Neural progenitor cell (in vitro differentiated cells): ENCODE measurements around the gene TACR2. TPM values are rescaled to one million over a fixed set of nuclear protein-coding genes. Genes with fewer than 3 reads are reported as not detected.
A peak's percentile ranks its signal among the peaks of the same experiment; 100 is the strongest.

Source experiments
- DNase-seq: peaks from one replicate; pipeline ENCODE4 v3.0.0-alpha.2; 2016; ENCODE audit warnings: low spot score
- H2AFZ ChIP-seq: fragments of 200-600 bp; sonication (generic); replicated peaks from 2 replicates; pipeline ENCODE4 v1.6.1; 2016; ENCODE audit warnings: antibody characterized with exemption
- H3F3A ChIP-seq: fragments of 200-600 bp; sonication (generic); 2 replicates; pipeline ENCODE4 v1.6.1; 2016; ENCODE audit warnings: antibody characterized with exemption, low read depth
- H3K27ac ChIP-seq: fragments of 200-600 bp; sonication (generic); 2 replicates; pipeline ENCODE4 v1.5.1; 2016; ENCODE audit warnings: mild to moderate bottlenecking
- H3K27me3 ChIP-seq: fragments of 200-600 bp; sonication (generic); 2 replicates; pipeline ENCODE4 v1.6.1; 2016; ENCODE audit warnings: mild to moderate bottlenecking, moderate library complexity
- H3K36me3 ChIP-seq: fragments of 200-600 bp; sonication (generic); 2 replicates; pipeline ENCODE4 v1.5.1; 2016
- H3K4me1 ChIP-seq: fragments of 200-600 bp; sonication (generic); 2 replicates; pipeline ENCODE4 v1.6.1; 2016; ENCODE audit warnings: mixed run types
- H3K4me2 ChIP-seq: fragments of 200-600 bp; sonication (generic); 2 replicates; pipeline ENCODE4 v1.6.1; 2016
- H3K4me3 ChIP-seq: fragments of 200-600 bp; sonication (generic); 2 replicates; pipeline ENCODE4 v1.5.1; 2016
- H3K79me2 ChIP-seq: fragments of 200-600 bp; sonication (generic); 2 replicates; pipeline ENCODE4 v1.6.1; 2016; ENCODE audit warnings: low read depth
- H3K9ac ChIP-seq: fragments of 200-600 bp; sonication (generic); 2 replicates; pipeline ENCODE4 v1.6.1; 2016
- H3K9me3 ChIP-seq: fragments of 200-600 bp; sonication (generic); 2 replicates; pipeline ENCODE4 v1.5.1; 2016; ENCODE audit warnings: low read depth
- H4K20me1 ChIP-seq: fragments of 200-600 bp; sonication (generic); 2 replicates; pipeline ENCODE4 v1.6.1; 2016; ENCODE audit warnings: low read depth
- H3K27ac Mint-ChIP-seq: 3 replicates; pipeline ENCODE4 v1.8.0; 2021; ENCODE audit warnings: mixed read lengths
- H3K27me3 Mint-ChIP-seq: 2 replicates; pipeline ENCODE4 v1.8.0; 2022; ENCODE audit warnings: low read depth, mild to moderate bottlenecking, inconsistent platforms, moderate library complexity, mixed read lengths; ENCODE audit not compliant: insufficient read depth
- H3K36me3 Mint-ChIP-seq: 3 replicates; pipeline ENCODE4 v1.8.0; 2021; ENCODE audit warnings: mixed read lengths
- H3K4me1 Mint-ChIP-seq: 3 replicates; pipeline ENCODE4 v1.8.0; 2021; ENCODE audit warnings: mixed read lengths
- H3K4me3 Mint-ChIP-seq: 3 replicates; pipeline ENCODE4 v1.8.0; 2021; ENCODE audit warnings: mild to moderate bottlenecking, moderate library complexity, mixed read lengths
- H3K9me3 Mint-ChIP-seq: 3 replicates; pipeline ENCODE4 v1.8.0; 2020; ENCODE audit warnings: mixed read lengths
- CTCF ChIP-seq: fragments of 200-600 bp; sonication (generic); IDR thresholded peaks from 2 replicates; pipeline ENCODE4 v1.5.1; 2017; ENCODE audit warnings: antibody characterized with exemption, mild to moderate bottlenecking
- EZH2 ChIP-seq: fragments of 200-600 bp; sonication (generic); IDR thresholded peaks from 2 replicates; pipeline ENCODE4 v1.6.1; 2017; ENCODE audit warnings: antibody characterized with exemption, mild to moderate bottlenecking, moderate library complexity
- EZH2phosphoT487 ChIP-seq: fragments of 200-600 bp; sonication (generic); IDR thresholded peaks from 2 replicates; pipeline ENCODE4 v1.6.1; 2017; ENCODE audit warnings: antibody characterized with exemption
- total RNA-seq: library from RNA; depleted of rRNA; stranded (reverse); fragments of >200 nt; gene quantifications from 2 replicates; pipeline ENCODE4 v1.2.3, GENCODE V29; 2015; ENCODE audit warnings: low replicate concordance

The TACR2 gene
- total RNA-seq, 1 donor from 2014 or later = not detected

GRCh38 chr10:69397972-69398371, 18.7 kb downstream of the TACR2 start:
- H3K9me3 Mint-ChIP-seq = no peaks in the 10 kb centered on the region
- H3K4me1 ChIP-seq = no peaks in the 10 kb centered on the region
- no peaks in the 10 kb centered on the region for H3K27me3 ChIP-seq
- H3F3A ChIP-seq = no peaks in the 10 kb centered on the region
- peaks cover 15% of the 10 kb centered on the region for H3K36me3 Mint-ChIP-seq
- H3K4me1 Mint-ChIP-seq = peaks cover 4% of the 10 kb centered on the region
- H3K4me2 ChIP-seq = no peak overlapping the region
- H3K4me3 Mint-ChIP-seq = no peak overlapping the region
- H3K27me3 Mint-ChIP-seq = peaks cover 2% of the 10 kb centered on the region
- H3K9ac ChIP-seq = no peak overlapping the region
- no peaks in the 10 kb centered on the region for H4K20me1 ChIP-seq
- H2AFZ ChIP-seq = no peak overlapping the region
- H3K36me3 ChIP-seq = no peaks in the 10 kb centered on the region
- no peaks in the 10 kb centered on the region for H3K9me3 ChIP-seq
- H3K4me3 ChIP-seq = no peak overlapping the region
- H3K27ac ChIP-seq = no peak overlapping the region
- H3K79me2 ChIP-seq = no peaks in the 10 kb centered on the region
- H3K27ac Mint-ChIP-seq = no peak overlapping the region
- DNase-seq = no peak
- no peak for TF ChIP-seq EZH2phosphoT487

GRCh38 chr10:69394020-69394419, 22.7 kb downstream of the TACR2 start:
- Histone ChIP-seq H3K36me3 (no peaks in the 10 kb centered on the region), H3K9me3 (no peaks in the 10 kb centered on the region), H3K27ac (no peak overlapping the region), H3K4me3 (no peak overlapping the region), H3K9ac (no peak overlapping the region), H3K79me2 (no peaks in the 10 kb centered on the region), H3K4me2 (no peak overlapping the region), H2AFZ (no peak overlapping the region), H4K20me1 (no peaks in the 10 kb centered on the region), H3K4me1 (peaks cover 14% of the 10 kb centered on the region), H3K27me3 (no peaks in the 10 kb centered on the region), H3F3A (peaks cover 5% of the 10 kb centered on the region)
- TF ChIP-seq CTCF (no peak), EZH2 (no peak)
- DNase-seq = no peak
- Mint-ChIP-seq H3K4me1 (peaks cover 18% of the 10 kb centered on the region), H3K36me3 (peaks cover 4% of the 10 kb centered on the region), H3K9me3 (no peaks in the 10 kb centered on the region), H3K27me3 (no peaks in the 10 kb centered on the region), H3K4me3 (no peak overlapping the region), H3K27ac (no peak overlapping the region)

- Mint-ChIP-seq H3K4me1 (peaks cover 18% of the 10 kb centered on the region), H3K27me3 (no peaks in the 10 kb centered on the region), H3K9me3 (no peaks in the 10 kb centered on the region), H3K4me3 (no peak overlapping the region), H3K27ac (peak overlapping the region; percentile 91), H3K36me3 (peaks cover 15% of the 10 kb centered on the region)
- no peaks in the 10 kb centered on the region for H3K27me3 ChIP-seq
- no peaks in the 10 kb centered on the region for H3K79me2 ChIP-seq
- H3K36me3 ChIP-seq = no peaks in the 10 kb centered on the region
- no peak overlapping the region for H3K27ac ChIP-seq
- no peak overlapping the region for H3K4me3 ChIP-seq
- peak; percentile 92 for DNase-seq
- peak overlapping the region; percentile 50 for H2AFZ ChIP-seq
- no peaks in the 10 kb centered on the region for H3K9me3 ChIP-seq
- TF ChIP-seq EZH2 (no peak), CTCF (peak; percentile 95)
- H3K4me2 ChIP-seq = no peak overlapping the region
- H3K9ac ChIP-seq = no peak overlapping the region
- peaks cover 8% of the 10 kb centered on the region for H3F3A ChIP-seq
- H4K20me1 ChIP-seq = no peaks in the 10 kb centered on the region
- H3K4me1 ChIP-seq = peaks cover 14% of the 10 kb centered on the region
Measured at GRCh38 chr10:69392481-69393000, 24.2 kb downstream of the TACR2 start.

- H3K4me2 ChIP-seq = no peak overlapping the region
- no peaks in the 10 kb centered on the region for H3K27me3 Mint-ChIP-seq
- peaks cover 14% of the 10 kb centered on the region for H3K4me1 ChIP-seq
- no peaks in the 10 kb centered on the region for H3K27me3 ChIP-seq
- no peak for TF ChIP-seq EZH2phosphoT487
- no peak for TF ChIP-seq CTCF
- no peak for TF ChIP-seq EZH2
- H3K79me2 ChIP-seq = no peaks in the 10 kb centered on the region
- peaks cover 8% of the 10 kb centered on the region for H3F3A ChIP-seq
- no peaks in the 10 kb centered on the region for H3K9me3 Mint-ChIP-seq
- no peak overlapping the region for H3K27ac Mint-ChIP-seq
- no peak for DNase-seq
- H3K9me3 ChIP-seq = no peaks in the 10 kb centered on the region
- no peak overlapping the region for H2AFZ ChIP-seq
- H3K4me3 ChIP-seq = no peak overlapping the region
- H3K4me3 Mint-ChIP-seq = no peak overlapping the region
- no peak overlapping the region for H3K27ac ChIP-seq
- peaks cover 20% of the 10 kb centered on the region for H3K36me3 Mint-ChIP-seq
- H4K20me1 ChIP-seq = no peaks in the 10 kb centered on the region
- no peaks in the 10 kb centered on the region for H3K36me3 ChIP-seq
- H3K9ac ChIP-seq = no peak overlapping the region
- H3K4me1 Mint-ChIP-seq = peaks cover 18% of the 10 kb centered on the region
Measured at GRCh38 chr10:69391158-69391557, 25.6 kb downstream of the TACR2 start.
